Activated CD4-positive, alpha-beta T cell treated with anti-CD3 and anti-CD28 coated beads, Interleukin-2, amount 50 U/mL, for 16 hours (primary cell): ENCODE measurements around the gene TRIM14.
"Not testable (repeated sequence)": the region's sequence is repeated elsewhere in the genome, so short reads cannot be mapped to it uniquely, and the experiment has no call there.

Experiments used
- DNase-seq: peaks from one replicate; pipeline ENCODE4 v3.0.0-alpha.2; 2020

The TRIM14 gene

DNA sequence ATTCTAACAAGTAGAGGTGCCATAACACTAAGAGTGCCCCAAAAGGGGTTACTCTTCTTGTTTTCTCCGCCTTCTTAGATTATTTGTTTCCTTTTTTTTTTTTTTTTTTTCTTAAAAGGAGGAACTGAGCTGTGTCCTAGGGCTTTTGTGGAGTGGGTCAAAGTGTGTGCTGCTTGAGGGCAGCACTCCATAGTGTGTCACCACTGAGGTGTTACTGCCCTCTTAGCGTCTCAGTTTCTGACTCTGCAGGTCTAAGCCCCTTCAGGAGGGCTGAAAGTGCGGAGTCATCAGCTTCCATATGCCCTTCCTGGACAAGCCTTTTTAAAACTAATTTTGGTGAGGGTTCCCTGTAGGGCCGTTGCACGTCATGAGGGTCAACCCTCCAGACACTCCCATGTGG, 75.1 kb downstream of the TRIM14 start:
- DNase-seq: no peak

DNA sequence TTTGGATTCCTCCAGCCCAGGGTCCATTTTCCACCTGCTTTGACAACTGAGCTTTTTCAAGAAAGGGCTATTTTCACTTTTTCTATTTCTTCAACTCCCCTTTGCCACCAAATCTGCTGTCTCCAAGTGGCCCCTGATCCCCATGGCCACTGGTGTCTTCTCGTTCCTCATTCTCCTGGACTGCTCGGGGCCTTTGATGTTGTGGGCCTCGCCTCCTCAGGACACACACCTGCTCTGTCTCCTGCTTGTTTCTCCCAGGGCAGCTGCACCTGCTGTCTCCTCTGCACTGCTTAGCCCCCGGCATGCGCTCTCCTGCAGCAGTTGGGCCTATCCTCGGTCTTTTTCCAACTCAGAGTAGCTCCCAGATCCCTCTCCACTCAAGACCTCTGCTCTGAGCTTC, 78.8 kb downstream of the TRIM14 start:
- no peak for DNase-seq

DNA sequence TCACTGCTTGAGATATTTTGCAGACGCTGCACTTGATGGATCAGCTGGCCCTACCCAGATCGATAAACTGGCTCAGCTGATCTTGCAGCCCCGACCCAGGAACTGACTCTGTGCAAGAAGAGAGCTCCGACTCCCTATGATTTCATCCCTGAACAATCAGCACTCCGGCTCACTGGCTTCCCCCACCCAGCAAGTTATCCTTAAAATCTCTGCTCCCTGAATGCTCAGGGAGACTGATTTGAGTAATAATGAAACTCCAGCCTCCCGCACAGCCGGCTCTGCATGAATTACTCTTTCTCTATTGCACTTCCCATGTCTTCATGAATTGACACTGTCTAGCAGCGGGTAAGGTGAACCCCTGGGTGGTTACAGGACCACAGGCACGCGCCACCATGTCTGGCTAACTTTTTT, 79.4 kb downstream of the TRIM14 start:
- DNase-seq: no peak

DNA sequence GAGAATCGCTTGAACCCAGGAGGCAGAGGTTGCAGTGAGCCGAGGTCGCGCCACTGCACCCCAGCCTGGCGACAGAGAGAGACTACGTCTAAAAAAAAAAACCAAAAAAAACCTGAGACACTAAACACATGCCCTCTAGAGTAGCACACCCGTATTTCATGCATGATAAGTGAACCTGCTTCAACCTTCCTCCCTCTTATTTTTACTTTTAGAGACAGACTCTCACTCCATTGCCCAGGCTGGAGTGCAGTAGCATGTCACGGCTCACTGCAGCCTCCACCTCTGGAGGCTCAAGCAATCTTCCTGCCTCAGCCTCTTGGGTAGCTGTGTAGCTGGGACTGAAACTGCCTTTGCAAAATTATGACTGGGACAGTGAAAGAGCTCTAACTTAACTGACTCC, 80.1 kb downstream of the TRIM14 start:
- no peak for DNase-seq

DNA sequence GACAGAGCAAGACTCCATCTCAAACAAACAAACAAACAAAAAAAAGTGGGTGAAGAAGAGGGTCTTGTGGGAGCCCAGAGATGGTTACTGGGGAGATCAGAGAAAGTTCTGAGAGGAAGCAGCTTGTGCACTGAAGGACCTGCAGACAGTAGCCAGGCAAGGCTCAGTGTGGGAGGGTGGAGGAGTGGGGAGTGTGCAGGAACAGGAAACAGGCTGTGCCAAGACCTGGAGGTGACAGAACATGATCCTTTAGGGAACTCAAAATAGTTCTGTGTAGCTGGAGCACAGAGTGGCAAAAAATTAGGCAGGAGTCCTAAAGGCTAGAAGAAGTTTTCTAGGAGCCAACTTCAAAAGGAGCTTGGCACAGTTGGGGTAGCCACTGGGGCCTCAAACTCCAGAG, 81.7 kb downstream of the TRIM14 start:
- DNase-seq: no peak

DNA sequence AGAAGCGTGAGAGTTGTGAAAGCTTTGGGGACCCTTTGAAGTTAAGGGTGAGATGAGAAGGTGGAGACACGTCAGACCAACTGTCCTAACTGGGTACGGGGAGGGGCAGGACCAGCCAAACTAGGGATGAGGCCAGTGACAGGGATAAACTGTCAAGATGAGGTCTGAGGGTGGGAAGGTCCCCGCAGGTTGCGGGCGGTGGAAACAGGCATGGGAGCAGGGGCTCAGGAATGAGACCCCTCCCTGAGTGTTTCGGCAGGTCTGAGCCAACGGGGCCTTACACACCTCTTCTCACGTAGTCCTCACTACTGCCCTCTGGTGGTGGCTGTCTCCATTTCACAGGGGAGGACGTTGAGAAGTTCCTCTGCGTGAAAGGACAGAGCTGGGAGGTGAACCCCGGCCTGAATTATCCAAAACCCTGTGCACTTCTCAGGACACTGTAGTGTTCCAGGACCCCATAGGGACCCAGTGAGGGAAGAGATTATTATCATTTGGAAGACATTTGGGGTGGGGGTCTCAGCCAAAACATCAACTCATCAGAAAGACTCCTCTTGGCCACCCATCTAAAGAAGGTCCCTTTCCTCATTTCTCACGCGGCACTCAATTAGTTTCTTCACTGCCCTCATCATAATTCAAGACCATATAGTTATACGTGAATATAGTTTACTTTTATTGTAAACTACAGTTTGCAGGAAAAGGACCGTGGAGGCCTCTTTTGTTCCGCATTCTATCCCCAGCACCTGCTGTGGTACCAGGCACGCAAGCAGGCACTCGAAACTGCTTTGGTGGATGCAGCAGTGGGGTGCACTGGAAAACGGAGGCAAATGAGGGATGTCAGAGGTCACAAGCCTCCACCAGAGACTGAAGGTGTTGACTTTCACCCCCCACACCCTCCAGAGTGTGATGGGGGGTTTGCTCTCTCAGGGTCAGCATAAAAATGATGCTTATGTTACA, 84.2 kb downstream of the TRIM14 start:
- DNase-seq: peak; percentile 89

DNA sequence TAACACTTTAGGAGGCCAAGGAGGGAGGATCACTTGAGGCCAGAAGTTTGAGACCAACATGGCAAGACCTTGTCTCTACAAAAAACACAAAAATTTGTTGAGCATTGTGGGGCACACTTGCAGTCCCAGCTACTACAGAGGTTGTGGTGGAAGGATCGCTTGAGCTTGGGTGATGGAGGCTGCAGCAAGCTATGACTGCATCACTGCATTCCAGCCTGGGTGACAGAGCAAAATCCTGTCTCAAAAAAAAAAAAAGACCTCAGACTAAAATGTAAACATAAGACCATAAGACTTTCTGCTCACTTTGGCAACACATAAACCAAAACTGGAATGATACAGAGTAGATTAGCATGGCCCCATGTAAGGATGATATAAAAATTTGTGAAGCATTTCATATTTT, 87.1 kb downstream of the TRIM14 start:
- DNase-seq: no peak

DNA sequence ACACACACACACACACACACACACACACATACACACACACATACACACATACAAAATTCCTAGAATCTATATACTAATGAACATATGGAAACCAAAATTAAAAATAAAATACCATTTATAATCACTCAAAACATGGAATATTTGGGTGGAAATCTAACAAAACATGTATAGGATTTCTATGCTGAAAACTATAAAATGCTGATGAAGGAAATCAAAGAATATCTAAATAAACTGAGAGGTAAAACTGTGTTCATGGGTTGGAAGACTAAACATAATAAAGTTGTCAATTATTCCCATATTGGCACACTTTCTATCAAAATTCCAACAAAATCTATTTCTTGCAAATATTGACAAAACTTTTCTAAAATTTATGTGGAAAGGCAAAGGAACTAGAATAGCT, 87.9 kb downstream of the TRIM14 start:
- DNase-seq: no peak

DNA sequence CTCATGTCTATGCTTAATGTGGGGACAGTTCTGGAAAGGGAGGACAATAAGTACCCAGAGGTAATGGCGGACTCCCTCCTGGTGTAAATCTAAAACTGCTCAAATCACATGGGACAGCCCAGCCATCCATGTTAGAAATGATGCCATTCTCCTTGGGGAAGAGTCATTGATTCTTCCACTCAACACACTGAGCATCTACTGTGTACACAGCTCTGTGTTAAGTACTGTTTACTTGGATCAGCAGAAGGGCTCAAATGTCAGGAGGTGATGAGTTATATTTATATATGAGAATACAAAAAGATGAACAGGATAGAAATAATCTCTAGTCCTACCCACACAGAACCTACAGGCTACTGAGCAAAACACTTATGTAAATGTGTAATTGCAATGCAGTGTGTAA, 94.3 kb downstream of the TRIM14 start:
- DNase-seq: no peak

DNA sequence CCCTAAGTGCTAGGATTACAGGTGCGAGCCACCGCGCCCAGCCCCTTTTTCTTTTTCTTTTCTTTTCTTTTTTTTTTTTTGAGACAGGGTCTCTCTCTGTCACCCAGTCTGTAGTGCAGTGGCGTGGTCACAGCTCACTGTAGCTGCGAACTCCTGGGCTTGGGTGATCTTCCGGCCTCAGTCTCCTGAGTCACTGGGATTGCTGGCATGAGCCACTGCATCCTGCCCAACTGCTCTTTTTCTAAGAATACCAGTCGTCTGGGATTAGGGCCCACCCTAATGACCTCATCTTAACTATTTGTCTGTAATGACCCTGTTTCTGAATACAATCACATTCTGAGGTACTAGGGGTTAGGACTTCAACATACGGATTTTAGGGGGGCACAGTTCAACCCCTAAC, 96.6 kb downstream of the TRIM14 start:
- DNase-seq: no peak

DNA sequence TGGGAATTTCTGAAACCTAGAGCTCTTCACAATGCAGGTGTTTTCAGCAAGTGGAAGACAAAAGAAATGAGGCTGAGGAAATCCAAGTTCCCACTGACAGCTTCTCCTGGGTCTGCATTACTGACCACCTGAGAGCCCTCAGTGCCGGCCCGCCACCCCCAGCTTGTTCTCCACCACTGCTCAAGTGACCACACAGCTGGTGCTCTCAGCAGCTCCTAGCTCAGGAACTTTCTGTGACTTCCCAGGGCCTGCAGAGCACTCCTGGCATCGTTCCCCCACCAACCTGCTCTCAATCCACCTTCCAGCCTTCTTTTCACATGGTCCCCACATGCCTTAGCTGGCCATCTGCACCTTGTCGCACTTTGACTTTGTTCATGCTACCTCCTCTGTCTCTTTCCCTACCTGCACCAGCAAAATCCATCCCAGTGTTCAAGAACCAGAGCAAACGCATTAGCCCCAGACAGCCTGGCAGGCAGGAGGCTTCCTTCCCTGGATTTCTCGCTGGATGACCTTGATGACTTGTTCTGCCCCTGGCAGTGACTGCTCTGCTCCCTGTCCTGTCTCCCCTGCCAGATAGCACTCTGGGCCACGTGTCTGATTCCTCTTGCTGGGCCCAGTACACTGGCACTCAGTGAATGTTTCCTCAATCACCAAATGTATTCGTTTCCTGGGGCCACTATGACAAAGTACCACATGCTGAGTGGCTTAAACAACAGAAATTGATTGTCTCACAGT, 97.5 kb downstream of the TRIM14 start:
- DNase-seq: no peak

DNA sequence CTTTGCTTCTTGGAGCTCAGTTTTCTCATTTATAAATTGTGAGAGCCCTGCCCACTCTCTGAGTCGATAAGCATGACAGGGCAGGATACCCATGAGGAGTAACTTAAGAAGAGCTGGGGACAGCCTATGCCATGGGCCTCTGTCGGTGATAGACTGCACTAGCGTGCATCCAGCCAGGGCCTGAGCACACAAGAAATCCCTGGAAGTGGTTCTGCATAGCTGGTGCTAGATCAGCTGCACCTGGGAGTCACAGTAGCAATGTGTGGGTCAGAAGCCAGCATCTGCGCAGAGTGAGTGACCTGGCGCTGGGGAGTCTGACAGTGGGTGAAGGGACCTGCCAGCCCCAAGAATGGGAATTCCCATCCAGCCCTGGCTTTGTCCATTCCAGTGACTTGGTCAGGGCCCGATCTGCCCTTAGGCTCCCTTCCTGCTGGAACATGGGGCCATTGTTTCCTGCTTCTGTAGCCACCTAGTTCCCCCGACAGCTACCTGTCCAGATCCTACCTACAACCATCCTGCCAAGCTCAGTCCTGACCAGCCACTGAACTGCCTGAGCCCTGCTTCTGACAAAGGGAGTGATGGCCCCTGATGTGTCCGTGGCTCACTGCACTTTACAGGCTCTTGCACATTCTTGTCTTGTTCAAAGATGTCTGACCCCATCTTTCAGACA, 98.4 kb downstream of the TRIM14 start:
- no peak for DNase-seq

DNA sequence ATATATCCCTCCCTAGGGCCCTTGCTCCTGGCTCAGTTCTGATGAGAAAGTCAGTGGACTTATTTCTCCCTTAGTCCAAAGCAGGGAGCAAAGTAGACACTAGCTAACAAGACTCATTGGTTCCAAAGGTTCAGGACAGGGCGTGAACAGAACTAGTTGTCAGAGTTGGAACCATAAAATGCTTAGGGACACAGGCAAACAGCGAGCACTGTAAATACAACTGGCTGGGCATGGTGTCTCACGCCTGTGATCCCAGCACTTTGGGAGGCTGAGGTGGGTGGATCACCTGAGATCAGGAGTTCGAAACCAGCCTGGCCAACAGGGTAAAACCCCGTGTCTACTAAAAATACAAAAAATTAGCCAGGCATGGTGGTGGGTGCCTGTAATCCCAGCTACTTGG, 99.2 kb downstream of the TRIM14 start:
- not testable (repeated sequence) for DNase-seq
